Thyroid gland (tissue), 4 donors: ENCODE measurements around the gene ZYX.

Source experiments
- CTCF ChIP-seq, 6 experiments: fragments of 200-600 bp in 3 of 6; fragments of 450-650 bp in 3 of 6; sonication (generic) in 3 of 6; IDR thresholded peaks; one replicate each; pipeline ENCODE4 v1.5.1; 2016 to 2019; ENCODE audit warnings: antibody characterized with exemption in 6 of 6, mild to moderate bottlenecking in 2 of 6, inconsistent platforms in 1 of 6, moderate library complexity in 1 of 6
- POLR2A ChIP-seq, 2 donors: fragments of 450-650 bp; IDR thresholded peaks; one replicate each; pipeline ENCODE4 v1.6.1; 2017; ENCODE audit warnings: antibody characterized with exemption in 2 of 2, mild to moderate bottlenecking in 2 of 2, moderate library complexity in 1 of 2

DNA sequence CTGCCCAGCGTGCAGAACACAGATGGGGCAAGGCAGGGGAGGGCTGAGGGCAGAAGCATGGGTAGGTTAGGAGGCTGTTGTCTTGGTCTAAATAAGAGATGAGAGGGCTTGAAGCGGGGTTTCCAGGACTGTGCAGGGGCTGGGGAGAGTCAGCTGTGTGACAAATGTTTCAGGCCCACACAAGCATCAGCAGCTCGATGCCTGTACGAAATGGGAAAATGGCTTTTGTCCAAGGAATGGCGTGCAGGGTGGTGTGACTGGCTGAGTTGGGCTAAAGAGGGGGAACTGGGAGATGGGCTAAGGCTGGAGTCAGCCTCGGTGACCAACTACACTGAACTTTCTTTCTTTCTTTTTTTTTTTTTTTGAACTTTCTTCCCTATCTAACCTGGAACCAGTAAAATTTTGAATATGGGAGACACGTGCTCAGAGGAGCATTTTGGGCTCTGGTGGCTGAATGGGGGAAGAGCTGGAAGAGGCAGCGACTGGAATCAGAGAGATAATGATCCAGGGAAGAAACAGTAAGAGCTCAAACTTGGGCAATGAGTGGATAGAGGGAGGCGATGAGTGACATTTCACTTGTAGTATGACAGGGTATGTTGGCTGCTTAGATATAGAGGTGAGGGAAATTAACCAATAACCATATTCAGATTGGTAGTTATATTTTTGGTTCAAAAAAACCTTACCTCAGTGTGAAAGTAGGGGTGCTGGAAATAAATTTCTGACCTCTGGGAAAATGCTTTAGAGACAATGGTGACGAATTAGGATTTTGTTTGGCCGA lies 37.7 kb downstream of the ZYX start:
- TF ChIP-seq CTCF (IDR thresholded peaks at IDR 0.05) (no peak), POLR2A (IDR thresholded peaks at IDR 0.05) (no peak)
